ENCODE results near the gene MRPL45. TPM values are rescaled to one million over a fixed set of nuclear protein-coding genes. Genes with fewer than 3 reads are reported as not detected.
A peak's percentile ranks its signal among the peaks of the same experiment; 100 is the strongest.

Gene MRPL45
- total RNA-seq, 6 donors from 2014 or later: 5.7 to 28.9 (median 25.2) TPM

- Histone ChIP-seq H3K4me1 (no peaks in the 10 kb centered on the region), H3K9me3 (no peaks in the 10 kb centered on the region), H3K27me3 (no peaks in the 10 kb centered on the region), H3K4me3 (no peak overlapping the region), H3K36me3 (no peaks in the 10 kb centered on the region), H3K27ac (no peak overlapping the region)
- DNase-seq (no peak), ATAC-seq (ENCODE audit: low FRiP score in 2 of 2) (no peak)
- 93 to 100% methylated on average over 3 to 4 of the region's 4 CpGs for WGBS, 2 donors
- TF ChIP-seq POLR2A (IDR thresholded peaks at IDR 0.05) (no peak), POLR2AphosphoS5 (IDR thresholded peaks at IDR 0.05) (no peak)
Observed at GRCh38 chr17:38338535-38338934, 41.6 kb downstream of the MRPL45 start.

DNA sequence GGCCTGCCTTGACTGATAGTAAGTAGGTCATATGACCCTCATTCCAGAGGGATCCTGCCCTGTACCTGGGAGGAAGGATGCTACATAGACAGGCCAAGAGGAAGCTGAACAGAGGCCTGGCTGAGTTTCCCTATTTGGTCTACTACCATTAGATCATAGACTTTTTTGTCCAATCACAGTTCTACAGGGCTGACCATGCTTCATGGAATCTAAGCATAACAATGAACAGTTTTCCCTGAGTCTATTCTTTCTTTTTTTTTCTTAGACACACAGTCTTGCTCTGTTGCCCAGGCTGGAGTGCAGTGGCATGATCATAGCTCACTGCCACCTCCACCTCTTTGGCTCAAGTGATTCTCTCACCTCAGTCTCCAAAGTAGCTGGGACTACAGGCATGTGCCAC is 42.9 kb downstream of the MRPL45 start:
- Histone ChIP-seq H3K27me3 (no peaks in the 10 kb centered on the region), H3K9me3 (no peaks in the 10 kb centered on the region), H3K27ac (no peak overlapping the region), H3K4me1 (no peaks in the 10 kb centered on the region), H3K4me3 (no peak overlapping the region), H3K36me3 (no peaks in the 10 kb centered on the region)
- no peak for DNase-seq
- TF ChIP-seq, protein P1, sequence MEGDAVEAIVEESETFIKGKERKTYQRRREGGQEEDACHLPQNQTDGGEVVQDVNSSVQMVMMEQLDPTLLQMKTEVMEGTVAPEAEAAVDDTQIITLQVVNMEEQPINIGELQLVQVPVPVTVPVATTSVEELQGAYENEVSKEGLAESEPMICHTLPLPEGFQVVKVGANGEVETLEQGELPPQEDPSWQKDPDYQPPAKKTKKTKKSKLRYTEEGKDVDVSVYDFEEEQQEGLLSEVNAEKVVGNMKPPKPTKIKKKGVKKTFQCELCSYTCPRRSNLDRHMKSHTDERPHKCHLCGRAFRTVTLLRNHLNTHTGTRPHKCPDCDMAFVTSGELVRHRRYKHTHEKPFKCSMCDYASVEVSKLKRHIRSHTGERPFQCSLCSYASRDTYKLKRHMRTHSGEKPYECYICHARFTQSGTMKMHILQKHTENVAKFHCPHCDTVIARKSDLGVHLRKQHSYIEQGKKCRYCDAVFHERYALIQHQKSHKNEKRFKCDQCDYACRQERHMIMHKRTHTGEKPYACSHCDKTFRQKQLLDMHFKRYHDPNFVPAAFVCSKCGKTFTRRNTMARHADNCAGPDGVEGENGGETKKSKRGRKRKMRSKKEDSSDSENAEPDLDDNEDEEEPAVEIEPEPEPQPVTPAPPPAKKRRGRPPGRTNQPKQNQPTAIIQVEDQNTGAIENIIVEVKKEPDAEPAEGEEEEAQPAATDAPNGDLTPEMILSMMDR (IDR thresholded peaks at IDR 0.05): no peak
- TF ChIP-seq EP300 (IDR thresholded peaks at IDR 0.05): no peak
- TF ChIP-seq POLR2AphosphoS5 (IDR thresholded peaks at IDR 0.05): no peak
- no peak for TF ChIP-seq POLR2A (IDR thresholded peaks at IDR 0.05)
- ATAC-seq (ENCODE audit: low FRiP score in 2 of 2): no peak

- WGBS, 2 donors: 57 to 77% methylated on average over 3 to 5 of the region's 5 CpGs
- DNase-seq (peak in 1 of 2 donors; percentile 33), ATAC-seq (ENCODE audit: low FRiP score in 2 of 2) (no peak)
- Histone ChIP-seq H3K4me1 (no peaks in the 10 kb centered on the region), H3K27me3 (no peaks in the 10 kb centered on the region), H3K4me3 (no peak overlapping the region), H3K36me3 (no peaks in the 10 kb centered on the region), H3K27ac (no peak overlapping the region), H3K9me3 (no peaks in the 10 kb centered on the region)
- no peak for TF ChIP-seq EP300 (IDR thresholded peaks at IDR 0.05)
- TF ChIP-seq, protein P1 (IDR thresholded peaks at IDR 0.05): no peak
- no peak for TF ChIP-seq POLR2A (IDR thresholded peaks at IDR 0.05)
- no peak for TF ChIP-seq POLR2AphosphoS5 (IDR thresholded peaks at IDR 0.05)
Observed at GRCh38 chr17:38341035-38341721, 44.2 kb downstream of the MRPL45 start.

DNA sequence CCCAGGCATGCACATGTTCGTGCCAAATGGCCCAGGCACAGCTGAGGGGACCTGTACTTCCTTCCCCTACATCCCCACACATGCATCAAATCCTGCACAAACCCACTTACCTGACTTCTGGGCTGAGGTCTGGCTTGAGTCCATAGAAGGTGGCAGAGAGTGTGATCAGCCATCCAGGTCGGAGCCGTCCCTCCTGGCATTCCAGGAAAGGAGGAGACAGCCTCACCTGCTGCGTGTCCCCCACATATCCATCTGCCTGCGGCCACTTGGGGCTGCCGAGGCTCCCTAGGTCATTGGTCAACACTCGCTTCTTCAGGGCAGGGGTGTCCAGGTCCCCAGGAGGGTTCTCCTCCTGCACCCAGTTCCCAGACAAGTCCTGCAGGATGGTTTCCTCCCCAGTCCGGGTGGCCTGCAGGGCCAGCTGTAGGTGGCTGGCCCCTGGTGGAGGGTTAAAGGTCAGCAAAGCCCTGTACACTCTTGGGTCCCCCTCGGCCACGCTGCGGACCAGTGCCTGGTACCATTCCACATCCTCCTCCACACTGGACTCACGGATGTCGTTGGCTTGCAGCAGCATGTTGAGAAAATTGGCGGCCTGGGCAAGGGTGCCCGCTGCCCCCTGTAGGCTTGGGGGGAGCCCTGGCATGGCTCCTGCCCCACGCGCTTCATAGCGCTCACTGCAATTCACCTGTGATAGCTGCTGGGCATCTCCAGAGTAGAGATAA is 46.1 kb downstream of the MRPL45 start:
- no peak for ATAC-seq (ENCODE audit: low FRiP score in 2 of 2)
- H3K9me3 ChIP-seq: no peaks in the 10 kb centered on the region

More for the DNA sequence above, 46.1 kb downstream of the MRPL45 start:
- Histone ChIP-seq H3K27ac (no peak overlapping the region), H3K27me3 (no peaks in the 10 kb centered on the region), H3K4me1 (no peaks in the 10 kb centered on the region), H3K36me3 (no peaks in the 10 kb centered on the region), H3K4me3 (no peak overlapping the region)
- 53 to 88% methylated on average over 2 to 14 of the region's 18 CpGs for WGBS, 2 donors
- no peak for TF ChIP-seq POLR2A (IDR thresholded peaks at IDR 0.05)
- TF ChIP-seq POLR2AphosphoS5 (IDR thresholded peaks at IDR 0.05): no peak
- TF ChIP-seq, protein P1 (IDR thresholded peaks at IDR 0.05): no peak
- no peak for TF ChIP-seq EP300 (IDR thresholded peaks at IDR 0.05)
- DNase-seq: no peak
